NCI-H524 (cell line): ENCODE results near the gene PIGW.
"Not testable (repeated sequence)": the region's sequence is repeated elsewhere in the genome, so short reads cannot be mapped to it uniquely, and the experiment has no call there.

ENCODE experiments used
- DNase-seq, 2 experiments: peaks; one replicate each; lab custom pipeline; 2025; lab: John Stamatoyannopoulos, UW

The PIGW gene

DNA sequence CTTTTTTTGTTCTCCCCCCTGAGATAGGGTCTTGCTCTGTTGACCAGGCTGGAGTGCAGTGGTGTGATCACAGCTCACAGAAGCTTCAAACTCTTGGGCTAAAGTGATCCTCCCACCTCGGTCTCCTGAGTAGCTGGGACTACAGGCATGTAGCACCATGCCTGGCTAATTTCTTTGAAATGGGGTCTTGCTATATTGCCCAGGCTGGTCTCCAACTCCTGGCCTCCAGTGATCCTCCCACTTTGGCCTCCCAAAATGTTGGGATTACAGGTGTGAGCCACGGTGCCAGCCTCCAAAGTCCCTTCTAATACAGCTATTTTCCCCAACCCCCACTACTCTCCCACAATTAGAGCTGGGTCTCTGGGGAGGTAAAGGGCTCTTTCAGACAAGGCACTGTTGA, 26.3 kb upstream of the PIGW start:
- DNase-seq: not testable (repeated sequence)

- DNase-seq: no peak
Measured at GRCh38 chr17:36509272-36509985, 25.4 kb upstream of the PIGW start.

GRCh38 chr17:36510636-36511035, 24.2 kb upstream of the PIGW start:
- DNase-seq: no peak

GRCh38 chr17:36511216-36511615, 23.6 kb upstream of the PIGW start:
- DNase-seq: no peak

DNA sequence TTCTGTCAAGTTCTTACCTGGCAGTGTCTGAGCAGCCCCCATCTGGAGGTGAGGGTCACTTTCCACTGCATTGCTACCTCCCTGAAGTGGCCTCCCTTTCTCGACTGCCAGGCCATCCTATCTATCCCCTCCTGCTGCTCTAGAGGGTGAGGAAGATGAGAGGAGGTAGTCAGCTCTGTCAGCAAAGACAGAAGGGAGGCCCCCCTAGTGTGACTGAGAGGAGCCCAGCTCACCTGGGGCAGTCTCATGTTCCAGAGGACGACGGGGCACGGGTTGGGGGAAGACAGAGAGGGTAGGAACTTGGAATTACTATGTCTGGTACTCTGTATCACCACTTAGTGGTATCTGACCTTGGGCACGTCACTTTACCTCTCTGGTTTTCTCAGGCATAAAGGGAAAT, 22.1 kb upstream of the PIGW start:
- DNase-seq: no peak

DNA sequence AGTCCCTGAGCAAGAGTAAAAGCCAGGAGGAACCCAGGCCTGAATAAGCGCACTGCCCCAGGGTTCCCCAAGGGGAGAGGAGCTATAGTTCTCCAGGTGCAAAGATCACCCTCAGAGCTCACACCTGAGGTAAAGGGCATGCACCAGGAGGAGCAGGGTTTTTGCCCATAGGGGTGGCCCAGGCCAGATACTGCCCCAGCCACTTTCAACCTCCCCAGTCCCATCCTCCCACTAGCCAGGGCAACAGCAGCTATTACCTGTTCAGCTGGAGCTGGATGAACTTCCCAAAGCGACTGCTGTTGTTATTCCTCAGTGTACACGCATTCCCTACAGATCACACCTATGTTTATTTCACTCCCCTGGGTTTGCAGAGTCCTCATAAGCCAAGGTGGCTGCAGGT, 19.9 kb upstream of the PIGW start:
- DNase-seq: no peak

- no peak for DNase-seq
Measured at GRCh38 chr17:36515837-36516236, 18.9 kb upstream of the PIGW start.

GRCh38 chr17:36523113-36523512, 11.7 kb upstream of the PIGW start:
- DNase-seq: no peak

- DNase-seq: no peak
Measured at GRCh38 chr17:36524428-36524876, 10.3 kb upstream of the PIGW start.

DNA sequence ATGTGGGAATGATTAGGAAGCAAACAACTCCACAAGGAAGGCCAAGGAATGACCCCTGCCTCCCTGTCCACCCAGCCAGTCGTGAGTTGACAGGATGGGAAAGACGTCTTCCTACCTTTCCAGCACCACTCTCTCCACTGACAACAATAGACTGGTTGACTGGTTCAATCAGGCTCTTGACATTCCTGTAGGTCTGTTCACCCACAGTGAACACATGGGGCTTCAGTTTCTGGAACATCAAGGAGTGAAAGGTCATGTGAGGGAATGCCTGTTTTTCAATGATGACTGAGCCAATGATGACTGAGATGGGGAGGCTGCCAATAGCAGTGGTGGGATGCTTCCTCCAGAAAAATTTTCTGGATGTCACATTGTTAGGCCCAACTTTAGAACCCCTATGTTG, 9.7 kb upstream of the PIGW start:
- no peak for DNase-seq

DNA sequence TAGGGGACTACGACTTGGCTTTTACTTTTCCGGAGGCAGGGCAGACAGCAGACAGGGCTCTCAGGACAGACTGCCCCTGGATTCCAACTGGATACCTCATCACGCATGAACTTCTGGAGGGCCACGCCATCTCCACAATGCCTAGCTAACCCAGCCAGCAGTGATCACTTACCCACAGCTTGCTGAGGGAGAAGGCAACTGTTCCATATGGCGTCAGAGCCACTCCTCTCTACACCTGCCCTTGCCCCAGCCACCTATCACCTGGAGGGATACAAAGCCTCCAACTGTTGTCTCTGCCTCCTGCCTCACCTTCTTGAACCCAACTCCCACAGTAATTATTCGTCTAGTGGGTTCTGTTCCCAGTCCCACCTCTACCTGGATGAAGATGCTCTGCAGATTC, 8.9 kb upstream of the PIGW start:
- no peak for DNase-seq

DNA sequence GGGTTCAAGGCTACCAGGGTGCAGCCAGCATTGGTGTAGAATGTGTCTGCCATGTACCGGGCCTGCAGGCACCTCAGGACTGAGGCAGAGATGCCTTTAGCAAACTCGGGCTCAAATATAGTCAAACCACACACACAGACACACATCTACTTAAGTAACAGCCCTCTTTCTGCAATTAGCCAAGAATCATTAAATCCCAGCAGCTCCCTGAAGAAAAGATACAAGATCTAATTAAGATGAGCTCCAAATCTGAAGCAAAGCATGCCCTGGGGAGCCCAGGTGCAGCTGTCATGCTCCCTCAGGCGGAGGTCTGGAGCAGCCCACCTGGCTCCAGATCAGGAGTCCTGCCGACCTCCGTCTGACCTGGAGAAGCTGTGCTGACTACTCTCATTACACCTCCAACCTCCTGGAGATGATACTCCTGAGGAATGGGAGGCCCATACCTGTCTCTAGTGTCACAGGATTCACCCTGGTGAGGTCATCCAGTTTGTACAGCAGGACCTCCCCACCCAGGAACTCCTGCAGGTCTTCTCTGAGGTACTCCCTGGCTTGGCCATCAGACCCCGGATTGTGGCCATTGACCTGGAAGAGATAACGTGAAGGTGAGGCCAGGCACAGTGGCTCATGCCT, 7.1 kb upstream of the PIGW start:
- no peak for DNase-seq

DNA sequence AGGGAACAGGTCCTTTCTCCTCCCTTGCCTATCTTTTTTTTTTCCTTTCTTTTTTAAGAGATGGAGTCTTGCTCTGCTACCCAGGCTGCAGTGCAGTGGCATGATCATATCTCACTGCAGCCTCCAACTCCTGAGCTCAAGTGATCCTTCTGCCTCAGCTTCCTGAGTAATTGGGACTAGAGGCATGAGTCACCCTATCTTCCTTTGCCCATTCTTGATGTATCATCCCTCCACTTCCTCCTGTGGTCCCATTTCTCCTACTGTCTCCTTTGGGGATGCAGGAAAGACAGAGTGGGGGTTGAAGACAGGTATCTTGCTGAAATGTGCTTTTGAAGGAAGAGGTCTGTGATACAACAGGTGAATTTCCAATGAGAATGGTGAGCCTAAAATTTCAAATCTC, 5.7 kb upstream of the PIGW start:
- DNase-seq: no peak

DNA sequence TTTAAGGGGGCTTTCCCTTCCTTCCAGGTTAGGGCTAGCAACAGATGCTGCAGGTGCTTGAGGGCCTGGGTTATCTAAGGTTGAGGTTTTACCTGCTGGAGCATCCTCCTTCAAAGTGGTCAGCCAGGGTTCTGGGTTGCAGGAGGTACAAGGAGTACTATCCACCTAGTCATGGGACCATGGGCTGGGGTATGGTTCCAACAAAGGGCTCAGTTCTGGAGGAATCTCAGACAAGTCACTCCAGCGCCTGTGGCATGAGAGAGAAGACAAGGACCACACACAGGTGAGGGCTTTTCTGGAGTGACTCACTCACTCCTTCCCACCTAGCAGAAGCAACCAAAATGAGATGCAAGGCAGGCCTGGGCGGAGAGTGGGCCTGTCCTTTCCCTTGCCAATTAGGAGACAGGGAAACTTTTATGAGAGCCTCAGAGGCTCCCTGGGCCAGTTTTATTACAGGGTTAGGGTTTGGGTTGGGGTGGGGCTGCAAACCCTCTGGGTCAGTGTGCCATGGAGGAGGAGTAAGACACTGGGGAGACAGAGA, 2.3 kb upstream of the PIGW start:
- no peak for DNase-seq

- peak; percentile 53 to 79 for DNase-seq
Measured at GRCh38 chr17:36533935-36534839, 600 bp upstream of the PIGW start.

- DNase-seq: no peak
Measured at GRCh38 chr17:36535669-36536081, 888 bp downstream of the PIGW start.

GRCh38 chr17:36540696-36541095, 5.9 kb downstream of the PIGW start:
- no peak for DNase-seq

DNA sequence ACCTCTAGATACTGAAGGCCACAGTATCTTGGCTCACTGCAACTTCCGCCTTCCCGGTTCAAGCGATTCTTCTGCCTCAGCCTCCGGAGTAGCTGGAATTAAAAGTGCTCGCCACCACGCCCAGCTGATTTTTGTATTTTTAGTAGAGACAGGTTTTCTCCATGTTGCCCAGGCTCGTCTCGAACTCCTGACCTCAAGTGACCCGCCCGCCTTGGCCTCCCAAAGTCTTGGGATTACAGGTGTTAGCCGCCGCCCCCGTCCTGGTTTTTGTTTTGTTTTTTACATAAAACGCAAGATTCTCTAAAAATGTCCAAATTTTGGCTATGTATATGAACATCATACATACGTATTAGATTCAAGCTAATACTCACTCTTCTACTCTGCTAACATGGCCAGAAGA, 8.0 kb downstream of the PIGW start:
- DNase-seq: no peak

DNA sequence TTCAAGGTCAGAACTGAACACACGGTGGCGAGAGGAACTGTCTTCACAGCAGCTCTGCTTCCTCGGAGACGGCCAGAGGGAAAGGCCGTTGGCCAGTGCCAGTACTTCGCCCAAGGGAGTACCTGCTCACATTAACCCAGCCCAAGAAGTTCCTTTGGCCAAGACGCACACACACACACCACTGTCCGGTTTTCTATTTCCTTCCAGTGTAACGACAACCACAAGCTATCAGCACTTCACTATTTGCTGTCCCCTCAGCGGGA, 9.2 kb downstream of the PIGW start:
- DNase-seq: peak in 1 of 2 experiments; percentile 65

DNA sequence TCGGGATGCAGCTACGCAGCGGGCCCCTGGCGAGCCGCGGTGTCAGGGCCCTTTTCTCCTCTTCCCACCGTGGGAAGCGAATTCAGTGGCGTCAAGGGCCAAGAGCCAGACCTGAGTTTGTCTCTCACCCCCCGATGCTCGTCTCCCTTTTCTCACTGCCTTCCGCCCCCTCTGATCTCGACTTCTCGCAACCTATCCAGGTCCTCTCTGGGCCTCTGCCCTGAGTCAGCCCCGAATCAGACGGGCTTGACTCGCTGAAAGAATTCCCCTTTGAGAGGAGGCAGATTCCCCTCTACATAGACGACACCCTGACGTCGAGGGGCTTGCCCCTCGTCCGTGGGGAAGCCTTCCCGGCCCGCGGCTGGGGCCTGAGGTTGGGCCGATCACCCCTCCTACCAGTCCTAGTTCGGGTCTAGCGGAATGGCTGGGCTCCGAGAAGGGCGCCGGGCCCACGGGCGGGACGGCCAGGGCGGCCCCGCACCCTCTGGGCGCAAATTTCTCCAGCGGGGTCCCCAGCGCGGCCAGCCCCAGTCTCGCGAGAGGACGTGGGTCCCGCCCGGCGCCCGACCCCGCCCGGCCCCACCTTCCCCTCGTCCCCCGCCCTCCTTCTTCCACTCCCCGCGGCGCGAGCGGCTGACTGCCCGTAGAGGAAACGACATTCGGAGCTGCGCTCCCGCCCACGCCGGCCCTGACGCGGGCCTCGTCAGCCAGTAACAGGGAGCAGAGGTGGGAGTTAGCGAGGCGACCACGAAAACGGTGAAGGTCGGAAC, 9.7 kb downstream of the PIGW start, which contains the start of gene GGNBP2:
Gene GGNBP2 (plus strand): TSS at position 613 of the 770 bp plus-strand sequence. CDS start 806 bp downstream, outside the sequence.
- DNase-seq: peak; percentile 85 to 91

- DNase-seq: peak; percentile 81 to 91
Measured at GRCh38 chr17:36545077-36545464, 10.3 kb downstream of the PIGW start.
